ENCODE results near the gene EFL1.

DNA sequence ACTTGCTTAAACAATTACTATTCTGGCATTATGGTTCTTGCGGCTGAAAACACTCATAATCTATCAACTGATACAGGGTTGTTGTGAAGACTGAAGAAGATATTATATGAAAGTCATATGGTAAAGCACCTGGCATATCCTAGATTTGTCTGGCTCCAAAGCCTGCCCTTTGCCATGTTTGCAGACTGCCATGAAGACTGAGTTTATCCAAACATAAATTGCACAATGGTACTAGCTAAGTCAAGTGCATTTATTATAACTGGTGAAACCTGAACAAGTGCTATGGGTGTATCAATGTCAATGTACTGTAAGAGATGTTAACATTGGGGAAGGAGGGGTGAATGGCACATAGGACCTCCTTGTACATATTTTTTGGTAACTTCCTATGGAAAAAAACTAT lies 129.3 kb downstream of the EFL1 start:
- TF ChIP-seq, protein P1, sequence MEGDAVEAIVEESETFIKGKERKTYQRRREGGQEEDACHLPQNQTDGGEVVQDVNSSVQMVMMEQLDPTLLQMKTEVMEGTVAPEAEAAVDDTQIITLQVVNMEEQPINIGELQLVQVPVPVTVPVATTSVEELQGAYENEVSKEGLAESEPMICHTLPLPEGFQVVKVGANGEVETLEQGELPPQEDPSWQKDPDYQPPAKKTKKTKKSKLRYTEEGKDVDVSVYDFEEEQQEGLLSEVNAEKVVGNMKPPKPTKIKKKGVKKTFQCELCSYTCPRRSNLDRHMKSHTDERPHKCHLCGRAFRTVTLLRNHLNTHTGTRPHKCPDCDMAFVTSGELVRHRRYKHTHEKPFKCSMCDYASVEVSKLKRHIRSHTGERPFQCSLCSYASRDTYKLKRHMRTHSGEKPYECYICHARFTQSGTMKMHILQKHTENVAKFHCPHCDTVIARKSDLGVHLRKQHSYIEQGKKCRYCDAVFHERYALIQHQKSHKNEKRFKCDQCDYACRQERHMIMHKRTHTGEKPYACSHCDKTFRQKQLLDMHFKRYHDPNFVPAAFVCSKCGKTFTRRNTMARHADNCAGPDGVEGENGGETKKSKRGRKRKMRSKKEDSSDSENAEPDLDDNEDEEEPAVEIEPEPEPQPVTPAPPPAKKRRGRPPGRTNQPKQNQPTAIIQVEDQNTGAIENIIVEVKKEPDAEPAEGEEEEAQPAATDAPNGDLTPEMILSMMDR (conservative IDR thresholded peaks at IDR 0.05 in 1 of 2, IDR thresholded peaks at IDR 0.05 in 1 of 2; ENCODE audit: low read depth in 1 of 2, low read length in 2 of 2) = no peak
- no peak for TF ChIP-seq EZH2 (IDR thresholded peaks at IDR 0.05; ENCODE audit: low read length, missing control alignments)

Data from fibroblast of lung (primary cell).